Endothelial cell of umbilical vein (primary cell): Measurements from ENCODE around the gene FRS2. TPM values are rescaled to one million over a fixed set of nuclear protein-coding genes. Genes with fewer than 3 reads are reported as not detected.

Experiments used
- BruUV-seq: library from RNA; stranded (reverse); fragments of 400-500 nt; replicated peaks from 2 replicates; lab custom pipeline; 2021; lab: Mats Ljungman, UMichigan
- CTCF ChIA-PET: fragments of 300-600, 350-600 bp; sonication (Branson Sonifier 250); formaldehyde crosslinking; loops from one replicate; lab custom pipeline; 2021; ENCODE audit warnings: antibody characterized with exemption, inconsistent platforms; lab: Charles Lee
- POLR2A ChIA-PET: fragments of 300-600, 350-600 bp; sonication (Branson Sonifier 250); formaldehyde crosslinking; loops from one replicate; lab custom pipeline; 2021; ENCODE audit warnings: antibody characterized with exemption, inconsistent platforms; lab: Charles Lee
- DNase-seq: peaks from one replicate; pipeline ENCODE4 v3.0.0-alpha.2; 2011; ENCODE audit warnings: low read depth, low spot score
- FAIRE-seq: peaks from 2 replicates; lab custom pipeline; 2011; peaks lifted over from hg19 to GRCh38; lab: Jason Lieb, UNC
- H2AFZ ChIP-seq: 2 replicates; pipeline ENCODE4 v1.6.0; 2012; ENCODE audit warnings: low read depth, low read length, control low read depth, inconsistent platforms
- H3K27ac ChIP-seq: 2 replicates; pipeline ENCODE4 v1.5.1; 2011; ENCODE audit warnings: low read depth, mild to moderate bottlenecking, control low read depth, low read length, moderate library complexity; ENCODE audit not compliant: insufficient read depth
- H3K27me3 ChIP-seq, 2 experiments: 2 replicates each; pipeline versions ENCODE4 v1.6.0 to v1.6.1; 2011; ENCODE audit warnings: low read length in 2 of 2, mixed read lengths in 1 of 2; ENCODE audit not compliant: control insufficient read depth in 2 of 2, insufficient read depth in 2 of 2
- H3K36me3 ChIP-seq, 2 experiments: 2 replicates in 1 of 2; 3 replicates in 1 of 2; pipeline ENCODE4 v1.5.1; 2011; ENCODE audit warnings: low read length in 2 of 2, mild to moderate bottlenecking in 1 of 2, moderate library complexity in 1 of 2; ENCODE audit not compliant: control insufficient read depth in 2 of 2, insufficient read depth in 2 of 2; ENCODE audit errors: extremely low read depth in 1 of 2
- H3K4me1 ChIP-seq: 3 replicates; pipeline ENCODE4 v1.5.1; 2011; ENCODE audit warnings: mild to moderate bottlenecking, low read length; ENCODE audit not compliant: control insufficient read depth, insufficient read depth; ENCODE audit errors: extremely low read depth
- H3K4me2 ChIP-seq: 2 replicates; pipeline ENCODE4 v1.6.1; 2011; ENCODE audit warnings: low read length, control low read depth, mixed read lengths; ENCODE audit not compliant: insufficient read depth
- H3K4me3 ChIP-seq, 3 experiments: fragments of 200-600 bp in 1 of 3; sonication (generic), shearing (Covaris generic) in 1 of 3; replicated peaks in 1 of 3; 2 replicates each; pipeline ENCODE4 v1.5.1; 2011 to 2016; ENCODE audit warnings: control low read depth in 3 of 3, low read length in 3 of 3, mild to moderate bottlenecking in 2 of 3, inconsistent platforms in 1 of 3, low read depth in 1 of 3, moderate library complexity in 1 of 3; ENCODE audit not compliant: insufficient read depth in 1 of 3
- H3K79me2 ChIP-seq: 2 replicates; pipeline ENCODE4 v1.6.0; 2012; ENCODE audit warnings: low read length, inconsistent platforms; ENCODE audit not compliant: control insufficient read depth, insufficient read depth
- H3K9ac ChIP-seq: replicated peaks from 2 replicates; pipeline ENCODE3; 2011; ENCODE audit warnings: low read length, control low read depth; ENCODE audit not compliant: insufficient read depth; ENCODE audit errors: extremely low read depth
- H3K9me1 ChIP-seq: replicated peaks from 3 replicates; pipeline ENCODE4 v1.6.0; 2011; ENCODE audit warnings: mild to moderate bottlenecking, low read length; ENCODE audit not compliant: control insufficient read depth, insufficient read depth; ENCODE audit errors: extremely low read depth
- H3K9me3 ChIP-seq: replicated peaks from 2 replicates; pipeline ENCODE4 v1.5.1; 2012; ENCODE audit warnings: low read length, inconsistent platforms; ENCODE audit not compliant: control insufficient read depth, insufficient read depth
- H4K20me1 ChIP-seq: replicated peaks from 2 replicates; pipeline ENCODE3; 2011; ENCODE audit warnings: mild to moderate bottlenecking, low read length; ENCODE audit not compliant: control insufficient read depth, insufficient read depth; ENCODE audit errors: extremely low read depth
- CTCF ChIP-seq, 2 donors: IDR thresholded peaks; 1 replicate in 1 of 2; 2 replicates in 1 of 2; pipeline ENCODE4 v1.5.1; 2011; ENCODE audit warnings: low read length in 2 of 2, mild to moderate bottlenecking in 2 of 2, moderate library complexity in 2 of 2, control low read depth in 1 of 2, inconsistent platforms in 1 of 2, low read depth in 1 of 2; ENCODE audit not compliant: insufficient read depth in 1 of 2; ENCODE audit errors: extremely low read depth in 1 of 2
- EZH2 ChIP-seq: IDR thresholded peaks from 2 replicates; pipeline ENCODE4 v1.6.1; 2012; ENCODE audit warnings: borderline replicate concordance, low read depth, mild to moderate bottlenecking, moderate library complexity, low read length, inconsistent platforms; ENCODE audit not compliant: severe bottlenecking
- FOS ChIP-seq: IDR thresholded peaks from 2 replicates; pipeline ENCODE4 v1.6.1; 2011; ENCODE audit warnings: mild to moderate bottlenecking, low read length, moderate library complexity, borderline replicate concordance; ENCODE audit not compliant: insufficient read depth
- GATA2 ChIP-seq: IDR thresholded peaks from 2 replicates; pipeline ENCODE4 v1.7.0; 2011; ENCODE audit warnings: low read depth, mild to moderate bottlenecking, moderate library complexity, mixed read lengths, low read length; ENCODE audit not compliant: insufficient read length, insufficient read depth
- JUN ChIP-seq: IDR thresholded peaks from 2 replicates; pipeline ENCODE4 v1.6.1; 2011; ENCODE audit warnings: borderline replicate concordance, low read depth; ENCODE audit not compliant: insufficient read length, insufficient read depth
- MAX ChIP-seq: IDR thresholded peaks from 2 replicates; pipeline ENCODE4 v1.6.1; 2011; ENCODE audit not compliant: insufficient read depth, insufficient read length
- MYC ChIP-seq: IDR thresholded peaks from one replicate; pipeline ENCODE4 v1.6.1; 2011; ENCODE audit warnings: mild to moderate bottlenecking, low read depth, low read length
- POLR2A ChIP-seq: IDR thresholded peaks from 2 replicates; pipeline ENCODE4 v1.6.1; 2012; ENCODE audit warnings: low read depth, mild to moderate bottlenecking, control low read depth, low read length
- POLR2AphosphoS5 ChIP-seq: IDR thresholded peaks from 2 replicates; pipeline ENCODE4 v1.6.1; 2012; ENCODE audit warnings: low read depth, mild to moderate bottlenecking, control low read depth, low read length, moderate library complexity; ENCODE audit not compliant: insufficient read depth
- dilution Hi-C: fragments of 300-500 bp; cut with MboI; formaldehyde crosslinking; loops from one replicate; pipeline ENCODE4 v1.15.0; 2019; ENCODE audit warnings: low sequenced_read_pairs; ENCODE audit not compliant: extremely low pct_ligation_motif_present
- intact Hi-C: fragments of 100-400 bp; cut with micrococcal nuclease; formaldehyde crosslinking; loops from one replicate; pipeline ENCODE4 v1.10.0; 2022
- polyA plus RNA-seq, 4 experiments: library from polyadenylated mRNA; depleted of rRNA in 3 of 4; stranded (reverse) in 3 of 4; unstranded in 1 of 4; fragments of >200 nt; gene quantifications; 2 replicates each; pipeline versions ENCODE4 v1.2.1 to v1.2.3, GENCODE V29; 2011 to 2012; ENCODE audit warnings: missing spikeins in 1 of 4
- total RNA-seq: library from RNA; stranded (reverse); gene quantifications from 2 replicates; pipeline ENCODE4 v1.2.3, GENCODE V29; 2021

FRS2 gene
- total and polyA plus RNA-seq, 2 donors (not counting 3 experiments of a cell fraction or from before 2014, with no cell fraction given): 6.3 to 15.5 TPM

- no peak overlapping the region for H2AFZ ChIP-seq
- no peak for DNase-seq
- no peaks in the 10 kb centered on the region for H4K20me1 ChIP-seq
- H3K9me3 ChIP-seq: no peaks in the 10 kb centered on the region
- intact Hi-C loops: no loop called here
- no peak overlapping the region for H3K4me3 ChIP-seq
- H3K27me3 ChIP-seq: no peaks in the 10 kb centered on the region
- H3K27ac ChIP-seq: no peak overlapping the region
- dilution Hi-C loops: no loop called here
- no peak overlapping the region for H3K9ac ChIP-seq
- ChIA-PET CTCF (interaction anchor here (0.9 kb wide), 1 partner anchor 212 kb away, joined by 3 read pairs; no protein-coding TSS in a partner anchor), POLR2A (interaction anchor here (0.5 kb wide), 1 partner anchor 9 kb away, joined by 5 read pairs; no protein-coding TSS in a partner anchor)
- BruUV-seq: no TSS peak
- no peak overlapping the region for H3K4me2 ChIP-seq
- no peak for FAIRE-seq
- TF ChIP-seq MYC (no peak), EZH2 (no peak), GATA2 (no peak), MAX (no peak), JUN (no peak), POLR2AphosphoS5 (no peak), CTCF (IDR thresholded peaks at IDR 0.05; ENCODE audit: extremely low read depth in 1 of 2, insufficient read depth in 1 of 2, low read depth in 1 of 2, low read length in 2 of 2) (no peak), FOS (no peak), POLR2A (no peak)
- no peaks in the 10 kb centered on the region for H3K9me1 ChIP-seq
- H3K79me2 ChIP-seq: no peaks in the 10 kb centered on the region
- H3K4me1 ChIP-seq: no peaks in the 10 kb centered on the region
- peaks cover 18 to 39% of the 10 kb centered on the region in 2 experiments for H3K36me3 ChIP-seq
These were observed 130.6 kb downstream of the FRS2 start for GRCh38 chr12:69600804-69601203.
